ENCODE measurements around the gene STK39. TPM values are rescaled to one million over a fixed set of nuclear protein-coding genes. Genes with fewer than 3 reads are reported as not detected.

Gene STK39
- total RNA-seq, 1 donor from 2014 or later, result 46.0 TPM

GRCh38 chr2:168137510-168138180 is 109.8 kb downstream of the STK39 start:
- no peak for TF ChIP-seq CTCF (conservative IDR thresholded peaks at IDR 0.05; ENCODE audit: low read depth, low read length)
- DNase-seq (ENCODE audit: low read depth), result no peak
- H3K4me3 ChIP-seq (ENCODE audit: low read depth, low read length), result no peak overlapping the region

- TF ChIP-seq CTCF (conservative IDR thresholded peaks at IDR 0.05; ENCODE audit: low read depth, low read length), result peak; percentile 58
- no peak for DNase-seq (ENCODE audit: low read depth)
- H3K4me3 ChIP-seq (ENCODE audit: low read depth, low read length), result no peak overlapping the region
These were observed 110.9 kb downstream of the STK39 start for GRCh38 chr2:168136392-168136977.

- H3K4me3 ChIP-seq (ENCODE audit: low read depth, low read length), result no peak overlapping the region
- DNase-seq (ENCODE audit: low read depth), result no peak
- TF ChIP-seq CTCF (conservative IDR thresholded peaks at IDR 0.05; ENCODE audit: low read depth, low read length), result no peak
These were observed 111.8 kb downstream of the STK39 start for GRCh38 chr2:168135630-168136029.

GRCh38 chr2:168135121-168135520 is 112.3 kb downstream of the STK39 start:
- TF ChIP-seq CTCF (conservative IDR thresholded peaks at IDR 0.05; ENCODE audit: low read depth, low read length), result no peak
- no peak overlapping the region for H3K4me3 ChIP-seq (ENCODE audit: low read depth, low read length)

GRCh38 chr2:168134485-168134884 is 112.9 kb downstream of the STK39 start:
- TF ChIP-seq CTCF (conservative IDR thresholded peaks at IDR 0.05; ENCODE audit: low read depth, low read length), result no peak

More at GRCh38 chr2:168135121-168135520, 112.3 kb downstream of the STK39 start:
- no peak for DNase-seq (ENCODE audit: low read depth)

GRCh38 chr2:168132389-168132788 is 115.0 kb downstream of the STK39 start:
- TF ChIP-seq CTCF (conservative IDR thresholded peaks at IDR 0.05; ENCODE audit: low read depth, low read length), result no peak
- H3K4me3 ChIP-seq (ENCODE audit: low read depth, low read length), result no peak overlapping the region
- DNase-seq (ENCODE audit: low read depth), result no peak

More at GRCh38 chr2:168134485-168134884, 112.9 kb downstream of the STK39 start:
- no peak for DNase-seq (ENCODE audit: low read depth)
- H3K4me3 ChIP-seq (ENCODE audit: low read depth, low read length), result no peak overlapping the region

GRCh38 chr2:168130346-168130745 is 117.0 kb downstream of the STK39 start:
- no peak for DNase-seq (ENCODE audit: low read depth)
- no peak for TF ChIP-seq CTCF (conservative IDR thresholded peaks at IDR 0.05; ENCODE audit: low read depth, low read length)
- no peak overlapping the region for H3K4me3 ChIP-seq (ENCODE audit: low read depth, low read length)
